GM19193 (cell line): Measurements from ENCODE around the gene KCNQ1.

Experiments
- POLR2A ChIP-seq: IDR thresholded peaks from 4 replicates; pipeline ENCODE4 v1.6.1; 2011; ENCODE audit not compliant: insufficient read depth, insufficient read length; ENCODE audit errors: extremely low read depth

Gene KCNQ1

DNA sequence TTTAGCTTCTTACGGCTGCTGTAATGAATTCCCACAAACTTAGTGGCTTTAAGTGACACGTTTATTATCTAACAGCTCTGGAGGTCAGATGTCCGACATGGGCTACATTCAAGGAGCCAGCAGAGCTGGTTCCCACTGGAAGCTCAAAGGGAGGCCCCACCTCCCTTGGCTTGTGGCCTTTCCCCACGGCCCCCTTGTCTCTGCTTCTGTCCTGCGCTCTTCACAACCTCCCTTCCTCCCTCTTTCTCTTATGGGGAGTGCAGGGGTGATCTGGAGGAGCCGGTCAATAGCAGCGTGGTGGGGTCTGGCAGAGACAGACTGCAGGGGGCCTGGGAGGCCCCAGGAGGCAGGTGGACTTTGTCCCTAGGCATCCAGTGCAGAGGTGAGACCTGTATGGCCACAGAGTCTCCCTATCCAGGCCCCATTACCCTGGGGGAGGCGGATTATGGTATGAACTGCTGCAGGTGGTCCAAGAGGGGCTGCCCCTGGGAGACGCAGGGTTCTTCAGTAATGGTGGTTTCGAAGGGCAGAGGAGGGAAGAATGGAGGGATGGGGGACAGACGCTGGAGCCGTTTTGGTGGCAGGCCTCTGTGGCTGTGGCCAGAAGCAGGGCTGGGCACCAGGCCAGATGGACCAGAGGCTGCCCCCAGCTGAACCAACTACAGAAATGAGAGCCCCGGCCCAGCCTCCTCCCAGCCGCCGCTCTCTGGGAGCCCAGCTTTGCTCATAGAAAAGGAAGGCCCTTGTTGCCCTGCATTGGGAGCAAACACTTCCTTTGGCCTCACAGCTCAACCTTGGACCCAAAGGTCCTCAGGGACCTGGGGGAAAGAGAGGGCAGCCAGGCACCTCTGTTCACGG, 285.7 kb downstream of the KCNQ1 start:
- no peak for TF ChIP-seq POLR2A

DNA sequence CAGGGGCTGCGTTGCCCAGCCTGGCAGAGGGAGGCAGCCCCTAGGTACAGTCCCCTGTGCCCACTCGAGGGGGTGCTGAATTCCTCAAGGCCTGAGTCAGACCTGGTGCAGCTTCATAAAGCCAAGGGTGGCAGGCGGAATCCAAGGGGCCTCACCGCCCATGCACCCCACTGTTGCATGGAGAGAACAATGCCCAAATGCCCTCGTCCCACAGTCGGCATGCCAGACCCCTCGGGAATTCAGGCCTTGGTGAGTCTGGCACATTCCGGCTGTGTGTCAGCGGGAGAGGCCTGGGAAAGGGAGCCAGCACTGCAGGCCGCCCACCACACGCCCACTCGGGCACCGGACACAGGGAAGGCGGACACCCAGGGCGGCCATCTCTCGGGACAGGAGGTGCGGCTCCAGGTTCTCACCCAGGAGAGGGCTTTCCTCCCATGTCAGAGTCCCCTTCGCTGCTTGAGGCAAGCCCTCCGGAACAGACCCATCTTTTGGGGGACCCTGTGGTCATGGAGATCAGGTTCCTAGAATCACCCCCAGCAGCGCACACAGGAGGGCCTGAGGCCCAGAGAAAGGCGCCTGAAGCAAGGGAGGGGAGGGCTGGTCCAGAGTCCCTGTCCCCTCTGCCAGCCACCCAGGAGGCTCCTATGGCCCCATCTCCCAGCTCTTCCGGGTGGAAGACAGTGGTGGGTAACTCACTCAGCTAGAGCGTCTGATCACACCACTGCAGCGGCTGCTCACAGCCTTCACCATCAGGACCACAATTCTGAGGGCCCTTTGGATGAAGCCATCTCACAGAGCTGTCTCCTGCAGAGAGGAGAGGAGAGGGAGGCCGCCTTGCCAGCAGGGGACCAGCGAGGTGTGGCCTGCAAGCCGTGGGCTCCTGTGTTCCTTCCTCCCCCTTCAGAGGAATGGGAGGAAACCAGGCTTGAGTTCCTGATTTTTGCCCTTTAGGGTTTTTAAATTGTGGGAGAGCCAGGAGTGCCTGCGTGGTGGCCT, 286.6 kb downstream of the KCNQ1 start:
- TF ChIP-seq POLR2A: no peak

DNA sequence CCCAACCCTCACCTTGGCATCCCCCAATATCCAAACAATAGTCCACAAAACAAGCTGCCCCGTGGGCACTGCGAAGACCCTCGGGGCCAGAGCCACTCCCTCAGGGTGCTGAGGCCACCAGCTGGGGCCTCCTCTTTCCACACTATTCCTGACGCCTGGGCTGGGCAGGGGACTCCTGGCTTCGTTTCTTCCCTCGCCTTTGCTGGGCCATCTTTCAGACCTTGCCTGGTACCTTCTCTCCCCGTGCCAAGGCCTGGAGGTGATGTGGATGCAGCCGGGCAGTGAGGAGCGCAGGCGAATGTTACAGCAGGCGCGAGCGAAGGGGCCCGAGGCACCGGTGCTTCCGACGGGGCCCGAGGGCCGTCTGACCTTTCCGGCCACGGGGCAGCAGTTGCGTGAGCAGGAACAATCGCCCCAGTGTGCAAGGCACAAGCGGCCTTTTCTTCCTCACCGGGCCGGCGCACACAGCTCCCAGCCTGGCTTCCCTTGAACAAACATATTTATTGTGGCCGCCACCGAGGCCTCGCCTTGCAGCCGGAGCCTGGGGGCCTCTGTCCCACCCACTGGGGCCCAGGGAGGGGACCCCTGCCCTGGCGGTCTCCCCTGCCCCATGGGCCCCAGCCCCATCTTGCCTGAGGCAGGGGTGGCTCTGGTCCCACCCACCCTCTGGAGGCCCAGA, 287.6 kb downstream of the KCNQ1 start:
- TF ChIP-seq POLR2A: no peak

DNA sequence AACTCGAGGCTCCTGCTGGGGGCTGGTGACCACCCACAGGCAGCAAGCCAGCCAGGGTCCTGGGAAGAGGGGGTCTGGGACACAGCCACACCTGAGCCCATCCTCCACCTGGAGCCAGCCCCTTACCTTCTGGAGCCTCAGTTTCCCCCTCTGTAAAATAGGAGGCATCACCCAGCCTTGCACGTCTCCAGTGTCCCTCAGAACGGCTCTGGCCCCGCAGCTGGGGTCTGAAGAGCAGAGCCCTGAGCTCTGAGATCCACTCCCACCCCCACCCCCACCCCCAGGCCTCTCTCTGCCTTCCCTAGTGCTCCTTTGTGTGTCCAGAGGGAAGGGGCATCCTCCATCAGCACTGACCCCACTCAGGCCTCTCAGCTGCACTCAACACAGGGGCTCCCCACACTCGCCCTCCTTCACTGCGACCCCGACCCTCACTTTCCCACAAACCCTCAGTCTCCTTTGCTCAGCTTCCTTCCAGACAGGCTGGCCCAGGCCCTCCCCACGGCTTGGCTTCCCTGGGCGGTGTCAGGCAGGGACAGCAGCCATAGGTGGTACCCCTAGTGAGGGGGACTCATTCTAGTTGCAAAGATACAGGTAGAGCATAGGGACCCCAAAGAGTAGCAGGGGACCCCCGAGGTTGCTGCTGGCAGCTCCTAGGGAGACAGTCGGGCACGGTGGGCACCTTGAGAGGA, 288.3 kb downstream of the KCNQ1 start:
- TF ChIP-seq POLR2A: no peak

DNA sequence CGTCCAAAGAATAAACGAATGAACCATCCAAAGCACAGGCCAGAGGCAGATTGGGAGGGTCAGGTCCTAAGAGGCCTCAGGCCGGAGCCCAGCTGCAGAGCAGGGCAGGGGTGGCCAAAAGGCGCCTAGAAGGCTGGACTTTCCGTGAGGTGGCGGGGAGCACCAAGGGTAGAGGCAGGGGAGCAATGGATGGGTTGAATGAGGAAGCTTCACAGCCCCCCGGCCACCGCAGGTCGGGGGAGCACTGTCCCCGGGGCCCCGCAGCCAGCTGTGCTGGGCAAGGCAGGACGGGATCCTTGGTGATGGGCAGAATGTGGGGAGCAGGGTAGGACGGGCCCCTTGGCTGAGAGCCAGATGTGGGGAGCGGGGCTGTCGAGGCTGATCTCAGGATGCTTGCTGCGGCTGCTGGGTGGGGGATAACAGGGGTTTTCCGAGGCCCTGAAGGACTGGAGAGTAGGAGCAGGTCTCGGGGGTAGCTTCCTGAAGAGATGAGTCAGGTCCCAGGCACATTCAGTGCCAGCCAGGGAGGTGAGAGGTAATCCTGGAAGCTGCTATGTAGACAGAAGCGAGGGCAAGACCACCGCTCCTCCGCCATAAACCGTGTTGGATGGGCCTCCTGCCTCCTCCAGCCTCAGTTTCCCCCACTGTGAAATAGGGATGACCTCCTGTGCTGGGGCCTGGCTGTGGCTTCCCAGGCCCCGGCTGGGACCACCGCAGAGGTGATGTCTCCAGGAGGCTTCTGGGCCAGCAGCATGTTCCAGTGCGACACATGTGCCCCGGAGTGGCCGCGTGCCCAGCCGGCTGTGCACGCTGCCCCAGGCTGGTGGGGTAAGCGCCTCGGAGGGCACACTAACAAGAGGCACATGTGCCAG, 289.6 kb downstream of the KCNQ1 start:
- no peak for TF ChIP-seq POLR2A

DNA sequence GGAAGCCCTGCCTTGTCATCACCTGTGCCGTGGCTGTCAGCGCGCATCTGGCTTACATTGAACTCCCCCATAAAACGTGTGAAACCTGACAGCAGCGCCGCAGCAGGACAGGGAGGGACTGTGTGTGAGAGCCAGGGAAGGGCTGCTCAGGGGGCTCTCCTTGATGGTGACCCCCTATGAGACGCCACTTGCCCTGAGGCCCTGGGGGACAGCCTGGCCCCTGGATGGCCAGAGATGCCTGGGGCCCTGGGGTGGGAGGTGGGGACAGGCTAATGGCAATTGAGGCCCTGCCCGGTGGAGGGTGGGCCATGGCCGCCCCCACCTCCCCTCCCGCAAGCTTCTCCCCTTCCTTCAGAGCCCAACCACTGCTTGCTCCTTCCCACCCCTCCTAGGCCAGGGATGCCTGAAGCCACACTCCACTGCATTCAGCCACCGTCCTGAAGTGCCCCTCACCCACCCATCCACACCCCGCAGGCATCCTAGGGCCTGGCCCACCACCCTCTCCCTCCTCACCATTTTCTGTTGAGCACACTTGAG, 290.3 kb downstream of the KCNQ1 start:
- TF ChIP-seq POLR2A: no peak

DNA sequence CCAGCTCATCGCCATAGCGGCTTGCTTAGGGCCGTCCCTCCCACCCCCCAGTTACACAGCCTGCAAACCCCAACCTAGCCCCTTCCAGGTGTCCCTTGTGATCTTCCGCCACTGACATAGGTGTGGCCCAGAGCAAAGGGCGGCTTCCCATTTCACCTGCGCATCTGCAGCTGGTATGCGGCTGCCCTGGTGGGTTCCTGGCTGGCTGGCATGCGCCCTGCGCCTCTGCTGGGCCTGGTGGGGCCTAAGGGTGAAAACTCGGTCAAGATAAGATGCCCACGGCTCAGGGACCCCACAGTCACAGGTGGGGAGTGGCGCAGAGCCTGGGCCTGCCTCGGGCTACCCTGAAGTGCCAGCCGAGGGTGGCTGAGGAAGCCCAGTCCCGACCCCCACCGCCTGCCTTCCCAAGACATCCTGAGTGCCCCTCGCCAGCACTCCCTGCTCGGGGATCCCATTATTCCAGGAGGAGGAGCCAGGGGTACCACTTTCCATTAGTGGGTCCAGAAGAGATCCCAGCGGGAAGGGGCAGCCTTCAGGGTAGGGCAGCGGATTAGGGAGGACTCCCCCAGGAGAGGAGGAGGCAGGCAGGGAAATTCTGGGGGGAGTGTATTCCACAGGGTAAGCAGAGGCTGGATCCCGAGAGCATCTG, 291.9 kb downstream of the KCNQ1 start:
- no peak for TF ChIP-seq POLR2A

DNA sequence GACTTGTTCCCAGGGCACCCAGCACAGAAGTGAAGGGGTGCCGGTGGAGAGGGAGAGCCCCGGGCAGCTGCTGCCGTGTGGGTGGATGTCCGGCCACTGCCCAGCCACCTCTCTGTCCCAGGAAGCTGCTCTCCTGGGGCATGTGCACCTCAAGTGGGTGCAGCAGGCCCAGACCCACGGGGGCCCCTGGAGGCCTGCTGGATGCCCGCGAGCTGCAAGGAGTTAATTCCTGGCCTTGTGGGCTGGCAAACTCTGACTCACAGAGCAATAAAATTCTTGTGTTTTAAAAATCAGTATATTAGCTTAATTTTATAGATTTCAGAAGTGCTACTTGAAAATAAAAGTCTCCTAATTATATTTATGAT, 292.4 kb downstream of the KCNQ1 start:
- TF ChIP-seq POLR2A: no peak

DNA sequence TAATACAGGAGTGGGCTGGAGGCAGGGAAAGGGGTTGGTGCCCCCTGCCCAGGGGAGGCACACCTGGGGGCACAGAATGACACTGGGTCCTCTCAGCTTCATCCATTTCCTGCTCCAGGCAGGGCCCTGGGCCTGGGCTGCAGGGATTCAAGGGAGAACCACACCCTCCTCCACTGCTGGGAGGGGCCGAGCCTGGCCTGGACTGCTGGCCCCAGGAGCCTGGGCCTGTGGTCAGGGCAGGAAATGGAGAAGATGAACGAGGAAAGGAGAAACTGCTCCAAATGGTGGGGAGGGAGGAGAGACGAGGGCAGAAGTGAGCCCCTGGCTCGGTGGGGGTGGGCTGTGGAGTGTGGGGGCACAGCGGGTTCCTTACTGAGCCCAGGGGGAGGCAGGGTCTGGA, 293.1 kb downstream of the KCNQ1 start:
- TF ChIP-seq POLR2A: no peak

DNA sequence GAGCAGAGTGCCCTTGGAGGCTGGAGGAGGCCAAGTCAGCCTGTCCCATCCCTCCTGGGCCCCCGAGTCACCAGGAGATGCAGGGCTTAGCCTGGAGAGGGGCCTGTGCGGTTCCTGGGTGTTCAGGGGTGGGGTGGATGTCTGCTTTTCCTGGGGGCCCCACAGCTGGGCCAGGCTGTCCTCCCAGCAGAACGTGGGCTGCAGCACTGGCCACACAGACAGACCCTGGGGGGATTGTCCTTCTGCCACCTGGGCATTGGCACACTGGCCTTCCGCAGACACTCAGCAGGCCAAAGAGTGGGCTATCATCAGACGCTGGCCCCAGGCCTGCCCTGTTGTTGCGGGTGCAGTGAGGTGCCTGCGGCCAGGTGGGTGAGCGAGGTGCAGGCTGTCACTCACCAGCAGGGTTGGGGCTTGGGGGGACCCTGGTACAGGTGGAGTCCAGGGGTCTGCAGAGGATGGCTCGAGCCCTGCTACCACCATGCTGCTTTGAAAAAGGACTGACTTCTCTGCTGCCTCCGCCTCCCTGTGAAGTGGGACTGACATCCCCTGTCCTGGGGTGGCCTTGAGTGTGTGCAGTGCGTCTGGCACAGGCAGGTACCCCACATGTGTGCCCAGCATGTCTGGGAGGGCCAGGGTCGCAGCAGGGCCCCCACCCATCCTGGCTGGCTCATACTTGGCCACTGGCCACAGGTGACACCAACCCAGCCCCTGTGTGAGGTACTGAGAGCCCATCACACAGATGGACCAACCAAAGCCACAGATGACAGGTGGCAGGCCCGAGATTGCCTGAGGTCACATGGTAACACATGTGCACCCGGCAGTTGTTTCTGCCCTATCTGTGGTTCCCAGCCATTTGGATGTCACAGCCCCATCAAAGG, 294.0 kb downstream of the KCNQ1 start:
- TF ChIP-seq POLR2A: no peak

DNA sequence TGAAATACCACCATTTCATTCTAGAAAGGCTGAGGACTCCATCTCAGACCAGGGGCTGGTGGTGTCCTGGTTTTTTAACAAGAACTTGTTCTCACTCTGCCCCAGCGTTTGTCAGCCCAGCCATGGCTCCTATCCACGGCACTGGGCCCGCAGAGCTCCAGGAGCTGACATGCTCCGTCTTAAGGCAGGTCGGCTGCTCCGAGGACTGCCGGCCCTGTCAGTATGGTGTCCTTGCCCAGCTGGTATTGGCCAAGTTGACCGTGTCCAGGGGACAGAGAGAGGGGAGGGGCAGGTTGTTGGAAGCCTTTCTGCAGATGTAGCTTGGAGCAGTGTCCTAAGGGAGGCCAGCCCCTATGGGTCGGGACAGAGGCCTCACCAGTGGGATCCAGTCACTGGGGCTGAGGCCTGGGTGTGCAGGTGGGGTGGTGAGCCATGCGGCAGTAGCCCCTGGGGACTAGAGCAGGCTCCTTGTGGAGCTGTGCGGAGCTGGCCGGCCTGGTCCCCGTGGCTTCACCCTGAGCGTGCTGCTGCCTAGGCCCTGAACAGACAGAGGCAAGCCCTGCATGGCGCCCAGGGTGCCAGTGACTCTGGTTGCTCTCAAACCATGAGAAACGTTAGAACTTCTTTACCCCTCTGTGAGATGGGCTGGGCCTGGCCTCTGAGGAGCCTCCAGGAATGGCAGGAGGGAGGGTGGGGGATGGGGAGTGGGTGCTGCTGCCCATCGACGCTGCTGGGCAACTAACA, 294.9 kb downstream of the KCNQ1 start:
- no peak for TF ChIP-seq POLR2A
